GM15510 (cell line): ENCODE results near the gene PEX11A.

Experiments used
- POLR2A ChIP-seq: IDR thresholded peaks from 3 replicates; pipeline ENCODE4 v1.6.1; 2011; ENCODE audit warnings: borderline replicate concordance; ENCODE audit not compliant: insufficient read length; ENCODE audit errors: extremely low read depth

The PEX11A gene

GRCh38 chr15:89666184-89666857, 24.2 kb downstream of the PEX11A start:
- no peak for TF ChIP-seq POLR2A

DNA sequence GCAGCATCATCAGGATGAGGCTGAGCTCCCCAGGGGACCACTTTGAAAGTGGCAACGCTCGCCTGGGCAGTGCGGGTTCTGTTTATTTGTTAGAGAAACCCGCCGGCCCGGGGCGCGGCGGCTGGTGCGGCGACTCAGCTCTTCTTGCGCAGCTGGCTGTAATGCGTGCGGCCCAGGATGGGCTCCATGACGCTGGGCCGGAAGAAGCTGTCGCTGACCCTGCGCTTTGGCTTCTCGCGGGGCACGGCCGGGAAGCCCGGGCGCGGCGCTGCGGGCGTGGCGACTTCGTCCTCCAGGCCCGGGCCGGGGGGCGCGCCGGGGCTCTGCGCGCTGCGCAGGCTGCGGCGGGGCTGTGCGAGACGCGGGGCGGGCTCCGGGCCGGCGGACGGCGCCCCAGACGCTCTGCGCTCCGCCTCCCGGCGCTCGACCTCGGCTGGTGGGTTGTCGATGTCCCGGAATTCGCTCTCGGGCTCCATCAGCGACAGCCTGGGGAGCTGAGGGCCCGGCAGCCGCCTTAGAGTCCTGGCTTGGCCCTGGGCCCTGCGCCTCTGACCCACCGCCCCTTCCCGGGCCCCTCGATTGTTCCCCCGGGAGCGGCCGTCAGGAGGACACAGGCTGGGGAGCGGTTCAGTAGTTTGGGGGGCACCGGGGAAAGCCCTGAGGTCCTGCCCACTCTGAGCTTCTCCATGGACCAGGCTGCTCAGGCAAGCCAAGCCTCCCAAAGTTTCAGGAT, 24.9 kb downstream of the PEX11A start:
- TF ChIP-seq POLR2A, result no peak

DNA sequence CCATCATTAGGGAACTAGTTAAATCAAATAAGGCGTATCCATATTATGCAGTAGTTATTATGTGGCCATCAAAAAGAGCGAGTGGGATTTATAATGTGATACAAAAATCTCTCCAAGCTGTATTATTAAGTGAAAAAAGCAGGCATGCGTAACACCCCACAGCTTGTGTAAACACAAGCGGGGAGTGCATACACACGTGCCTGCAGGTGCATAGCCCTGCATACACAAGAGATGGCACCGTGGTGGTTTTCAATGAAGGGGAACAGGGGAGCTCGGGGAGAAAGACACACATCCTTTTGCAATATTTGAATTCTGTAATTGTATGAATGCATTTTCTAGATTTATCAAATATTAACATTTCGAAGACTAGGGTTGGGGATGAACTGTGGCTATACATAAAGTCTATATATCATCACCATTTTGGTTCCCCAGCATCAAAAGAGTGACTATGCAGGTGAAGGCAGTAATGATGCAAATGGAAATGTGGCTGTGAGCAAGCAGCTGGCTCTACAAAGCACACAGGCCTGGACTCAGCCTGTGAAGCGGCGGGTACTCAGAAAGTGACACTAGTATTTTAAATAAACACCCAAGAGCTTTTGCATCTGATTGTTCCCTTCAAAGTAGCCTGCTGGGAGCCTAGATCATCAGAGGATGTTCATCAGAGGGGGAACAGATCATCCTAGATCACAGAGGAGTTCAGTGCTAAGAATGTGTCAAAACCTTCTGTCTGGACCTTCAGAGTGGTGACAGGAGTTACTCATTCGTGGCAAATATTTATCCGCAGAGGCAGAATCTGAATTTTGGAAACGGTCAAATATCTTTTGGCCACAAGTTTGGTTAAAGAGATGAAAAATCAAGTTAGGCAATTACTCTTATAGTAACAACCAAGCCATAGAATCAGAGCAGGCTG, 25.9 kb downstream of the PEX11A start:
- TF ChIP-seq POLR2A, result no peak

DNA sequence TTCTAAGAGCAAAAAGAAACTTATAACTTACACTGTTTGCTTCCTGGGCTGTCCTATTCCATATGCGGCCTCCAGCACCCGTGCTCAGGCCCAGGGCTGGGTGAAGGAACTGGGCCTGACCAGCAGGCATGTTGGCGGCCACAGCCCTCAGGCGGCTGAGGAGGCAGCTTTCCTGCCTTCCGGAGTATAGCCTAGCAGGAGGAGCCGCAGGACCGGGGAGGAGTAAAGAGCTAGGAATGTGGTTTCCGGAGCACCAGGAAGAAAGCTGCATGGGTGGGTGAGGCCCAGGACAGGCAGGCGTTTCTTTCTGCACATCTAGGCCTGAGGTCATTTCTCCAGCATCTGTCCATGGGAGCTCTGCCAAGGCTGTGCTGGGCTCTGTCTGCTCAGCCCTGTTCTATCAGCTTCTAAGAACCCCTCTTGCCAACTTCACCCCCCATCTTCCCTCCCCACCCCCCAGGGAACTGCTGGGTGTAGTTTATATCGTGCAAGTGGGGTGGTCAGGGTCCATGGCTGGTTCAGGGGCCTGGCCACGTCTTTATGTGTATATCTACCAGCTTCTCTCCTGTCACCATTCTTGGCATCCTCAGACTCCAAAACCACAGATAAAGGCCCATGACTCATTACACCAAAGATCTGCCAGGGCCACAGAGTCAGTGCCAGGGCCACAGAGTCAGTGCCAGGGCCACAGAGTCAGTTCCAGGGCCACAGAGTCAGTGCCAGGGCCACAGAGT, 27.5 kb downstream of the PEX11A start:
- TF ChIP-seq POLR2A, result no peak

GRCh38 chr15:89660556-89660955, 30.0 kb downstream of the PEX11A start:
- TF ChIP-seq POLR2A, result no peak

DNA sequence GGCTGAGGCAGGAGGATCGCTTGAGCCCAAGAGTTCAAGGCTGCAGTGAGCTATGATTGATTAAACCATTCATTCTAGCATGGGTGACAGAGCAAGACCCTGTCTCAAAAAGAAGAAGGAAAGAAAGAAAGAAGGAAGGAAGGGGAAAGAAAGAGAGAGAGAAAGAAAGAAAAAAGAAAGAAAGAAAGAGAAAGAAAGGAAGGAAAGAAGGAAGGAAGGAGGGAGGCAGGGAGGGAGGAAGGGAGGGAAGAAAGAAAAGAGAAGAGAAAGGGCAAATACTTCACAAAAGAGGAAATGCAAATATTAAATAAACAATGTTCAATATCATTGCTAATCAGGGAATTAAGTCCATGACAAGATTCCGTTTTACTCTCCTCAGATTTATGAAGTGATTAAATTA, 31.3 kb downstream of the PEX11A start:
- no peak for TF ChIP-seq POLR2A

- no peak for TF ChIP-seq POLR2A
These were observed 32.8 kb downstream of the PEX11A start for GRCh38 chr15:89657686-89658200.

DNA sequence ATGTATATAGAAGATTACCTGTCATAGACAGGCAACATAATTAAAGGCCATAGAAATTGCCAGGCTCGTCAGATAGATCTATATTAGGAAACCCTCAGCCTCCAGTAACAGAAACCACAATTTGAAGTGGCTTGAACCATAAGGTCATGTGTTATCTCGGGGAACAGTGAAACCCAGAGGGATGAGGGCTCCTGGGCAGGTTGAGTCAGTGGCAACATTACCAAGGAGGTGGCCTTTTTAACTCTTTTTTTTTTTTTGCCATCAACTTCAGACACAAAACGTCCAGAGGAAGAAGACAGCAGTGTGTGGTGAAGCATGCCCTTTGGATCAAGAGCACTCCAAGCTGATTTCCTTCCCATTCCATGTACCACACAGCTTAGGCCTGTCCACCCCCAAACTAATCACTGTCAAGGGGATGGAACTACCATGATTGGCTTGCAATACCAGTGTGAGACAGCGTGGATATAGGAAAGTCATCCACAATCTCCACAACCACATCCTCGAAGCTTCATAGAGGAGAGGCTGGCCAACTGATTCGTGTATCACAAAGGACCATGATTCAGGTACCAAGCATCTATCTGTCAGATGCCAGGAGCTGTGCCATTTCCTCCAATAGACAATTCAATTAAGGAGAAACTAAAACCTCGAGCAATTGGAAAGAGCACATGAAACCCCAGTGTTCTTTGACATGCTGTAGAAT, 34.3 kb downstream of the PEX11A start:
- TF ChIP-seq POLR2A, result no peak

GRCh38 chr15:89654847-89655805, 35.4 kb downstream of the PEX11A start, which contains the start of gene KIF7:
Gene KIF7, minus strand, starts transcription at chr15:89655467. Its CDS starts 2,537 bp downstream, at chr15:89652930.
- no peak for TF ChIP-seq POLR2A

- no peak for TF ChIP-seq POLR2A
These were observed 36.2 kb downstream of the PEX11A start for GRCh38 chr15:89654301-89654761.

DNA sequence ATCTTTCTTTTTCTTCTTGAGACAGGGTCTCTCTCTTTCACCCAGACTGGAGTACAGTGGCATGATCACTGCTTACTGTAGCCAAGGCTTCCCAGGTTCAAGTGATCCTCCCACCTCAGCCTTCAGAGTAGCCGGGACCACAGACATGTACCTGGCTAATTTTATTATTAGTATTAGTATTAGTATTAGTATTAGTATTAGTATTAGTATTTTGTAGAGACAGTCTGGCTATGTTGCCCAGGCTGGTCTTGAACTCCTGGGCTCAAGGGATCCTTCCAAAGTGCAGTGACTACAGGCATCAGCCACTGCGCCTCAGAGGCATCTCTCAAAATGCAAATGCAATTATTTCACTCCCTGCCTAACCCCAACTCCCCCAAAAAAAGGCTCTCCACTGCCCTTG, 37.0 kb downstream of the PEX11A start:
- no peak for TF ChIP-seq POLR2A

DNA sequence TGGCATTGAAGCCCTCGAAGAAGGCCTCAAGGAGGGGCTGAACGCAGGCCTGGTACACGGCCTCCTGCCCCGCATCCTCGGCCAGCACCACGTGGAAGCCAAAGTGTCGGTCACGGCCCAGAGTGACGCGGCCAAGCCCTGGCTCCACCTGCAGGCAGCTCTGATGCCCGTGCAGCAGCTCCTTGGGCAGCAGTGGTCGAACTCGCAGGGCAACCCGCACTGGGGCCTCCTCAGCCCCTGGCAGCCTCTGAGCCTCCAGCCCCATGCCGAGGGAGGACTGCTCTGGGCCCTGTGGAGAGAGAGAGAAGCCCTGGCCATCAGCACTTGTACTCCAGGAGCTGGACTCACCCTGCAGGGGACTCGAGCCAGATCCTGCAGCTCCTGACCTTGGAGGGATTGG, 37.9 kb downstream of the PEX11A start:
- no peak for TF ChIP-seq POLR2A
